Measurements from ENCODE around the gene THADA.

Gene THADA

GRCh38 chr2:43484323-43484930 is 111.4 kb downstream of the THADA start:
- no peaks in the 10 kb centered on the region; a peak in 1 of 22 replicates for H3K9me3 ChIP-seq (replicated peaks in 1 of 11)

GRCh38 chr2:43482961-43483360 is 112.9 kb downstream of the THADA start:
- no peak for TF ChIP-seq Cebpa-rat (IDR thresholded peaks at IDR 0.05)

More at GRCh38 chr2:43484323-43484930, 111.4 kb downstream of the THADA start:
- Histone ChIP-seq H3K4me2 (peak overlapping the region in 2 of 11 experiments; percentile 83; a peak in 4 of 22 replicates), H4K20me1 (no peaks in the 10 kb centered on the region), H3K4me3 (no peak overlapping the region), H3K36me3 (peaks cover 0 to 18% (median 9%) of the 10 kb centered on the region in 11 experiments; a peak in 9 of 22 replicates), H3K27me3 (no peaks in the 10 kb centered on the region), H3K4me1 (peaks cover 0 to 68% (median 9%) of the 10 kb centered on the region in 10 experiments; a peak in 10 of 20 replicates), H3K9ac (peak overlapping the region in 1 of 11 experiments; percentile 72; a peak in 1 of 22 replicates), H3K27ac (peak overlapping the region in 4 of 11 experiments; percentile 8 to 84 (median 46); a peak in 2 of 22 replicates)
- no peak for TF ChIP-seq Cebpa-rat (IDR thresholded peaks at IDR 0.05)

GRCh38 chr2:43481927-43482542 is 113.8 kb downstream of the THADA start:
- peak overlapping the region in 2 of 11 experiments; percentile 1 to 29; a peak in 2 of 22 replicates for H3K9ac ChIP-seq
- H3K36me3 ChIP-seq, result peaks cover 0 to 22% (median 9%) of the 10 kb centered on the region in 11 experiments; a peak in 9 of 22 replicates
- H3K27me3 ChIP-seq, result no peaks in the 10 kb centered on the region
- no peaks in the 10 kb centered on the region for H3K9me3 ChIP-seq (replicated peaks in 1 of 11)
- H3K4me3 ChIP-seq, result no peak overlapping the region
- H3K4me1 ChIP-seq, result peaks cover 0 to 59% (median 9%) of the 10 kb centered on the region in 10 experiments; a peak in 10 of 20 replicates
- H3K4me2 ChIP-seq, result peak overlapping the region in 5 of 11 experiments; percentile 6 to 80 (median 60); a peak in 6 of 22 replicates
- no peaks in the 10 kb centered on the region for H4K20me1 ChIP-seq
- TF ChIP-seq Cebpa-rat (IDR thresholded peaks at IDR 0.05), result no peak
- H3K27ac ChIP-seq, result peak overlapping the region in 3 of 11 experiments; percentile 47 to 54 (median 51); a peak in 5 of 22 replicates

More at GRCh38 chr2:43482961-43483360, 112.9 kb downstream of the THADA start:
- peaks cover 0 to 18% (median 9%) of the 10 kb centered on the region in 11 experiments; a peak in 9 of 22 replicates for H3K36me3 ChIP-seq
- no peak overlapping the region for H3K4me3 ChIP-seq
- no peaks in the 10 kb centered on the region for H3K27me3 ChIP-seq
- H3K4me2 ChIP-seq, result peak overlapping the region in 5 of 11 experiments; percentile 21 to 80 (median 60); a peak in 10 of 22 replicates
- no peaks in the 10 kb centered on the region for H3K9me3 ChIP-seq (replicated peaks in 1 of 11)
- H4K20me1 ChIP-seq, result no peaks in the 10 kb centered on the region
- H3K27ac ChIP-seq, result peak overlapping the region in 6 of 11 experiments; percentile 15 to 54 (median 42); a peak in 9 of 22 replicates
- peak overlapping the region in 4 of 11 experiments; percentile 1 to 39 (median 30); a peak in 5 of 22 replicates for H3K9ac ChIP-seq
- peaks cover 0 to 68% (median 9%) of the 10 kb centered on the region in 10 experiments; a peak in 10 of 20 replicates for H3K4me1 ChIP-seq

GRCh38 chr2:43480874-43481273 is 115.0 kb downstream of the THADA start:
- TF ChIP-seq Cebpa-rat (IDR thresholded peaks at IDR 0.05), result no peak
- H3K9me3 ChIP-seq (replicated peaks in 1 of 11), result no peaks in the 10 kb centered on the region
- no peak overlapping the region for H3K27ac ChIP-seq
- H3K36me3 ChIP-seq, result peaks cover 0 to 28% (median 9%) of the 10 kb centered on the region in 11 experiments; a peak in 11 of 22 replicates
- H4K20me1 ChIP-seq, result no peaks in the 10 kb centered on the region
- no peaks in the 10 kb centered on the region for H3K27me3 ChIP-seq
- no peak overlapping the region for H3K4me3 ChIP-seq
- no peak overlapping the region; a peak in 1 of 22 replicates for H3K4me2 ChIP-seq
- H3K9ac ChIP-seq, result no peak overlapping the region
- H3K4me1 ChIP-seq, result peaks cover 0 to 48% (median 9%) of the 10 kb centered on the region in 10 experiments; a peak in 10 of 20 replicates

DNA sequence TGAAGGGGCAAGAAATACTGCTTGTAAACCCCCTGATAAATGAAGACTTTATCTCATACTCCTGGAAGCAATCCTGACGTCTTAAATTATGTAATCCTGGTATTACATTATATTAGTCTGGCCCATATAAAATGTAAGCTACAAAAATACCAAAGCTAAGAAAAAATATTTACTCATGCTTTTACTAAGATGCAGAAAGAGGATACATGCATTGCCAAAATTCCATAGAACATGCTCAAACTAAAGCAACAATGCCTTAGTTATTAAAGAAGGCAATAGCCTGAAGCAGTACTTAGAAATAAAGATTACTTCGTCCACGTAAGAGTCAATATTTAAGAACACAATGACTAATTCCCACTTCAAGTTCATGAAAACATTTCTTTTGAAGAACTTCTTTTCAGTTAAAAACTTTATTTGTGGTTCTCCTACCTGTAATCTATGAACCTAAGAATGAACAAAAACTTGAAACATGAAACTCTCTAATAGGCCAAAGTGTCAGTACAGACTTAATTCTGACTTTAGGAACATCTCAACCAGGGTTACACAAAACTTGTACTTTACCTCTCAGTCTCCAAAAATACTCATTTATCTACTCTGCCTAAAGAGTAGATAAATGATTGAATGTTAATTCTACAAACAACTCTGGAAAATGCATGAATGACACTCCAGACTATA is 117.3 kb downstream of the THADA start:
- H3K4me2 ChIP-seq, result no peak overlapping the region
- no peak overlapping the region for H3K9ac ChIP-seq
- H3K36me3 ChIP-seq, result peaks cover 0 to 32% (median 19%) of the 10 kb centered on the region in 11 experiments; a peak in 15 of 22 replicates
- H3K27me3 ChIP-seq, result no peaks in the 10 kb centered on the region
- H3K4me3 ChIP-seq, result no peak overlapping the region
- no peaks in the 10 kb centered on the region for H3K9me3 ChIP-seq (replicated peaks in 1 of 11)
- TF ChIP-seq Cebpa-rat (IDR thresholded peaks at IDR 0.05), result no peak
- peaks cover 0 to 28% (median 9%) of the 10 kb centered on the region in 10 experiments; a peak in 10 of 20 replicates for H3K4me1 ChIP-seq
- H4K20me1 ChIP-seq, result no peaks in the 10 kb centered on the region
- H3K27ac ChIP-seq, result no peak overlapping the region

DNA sequence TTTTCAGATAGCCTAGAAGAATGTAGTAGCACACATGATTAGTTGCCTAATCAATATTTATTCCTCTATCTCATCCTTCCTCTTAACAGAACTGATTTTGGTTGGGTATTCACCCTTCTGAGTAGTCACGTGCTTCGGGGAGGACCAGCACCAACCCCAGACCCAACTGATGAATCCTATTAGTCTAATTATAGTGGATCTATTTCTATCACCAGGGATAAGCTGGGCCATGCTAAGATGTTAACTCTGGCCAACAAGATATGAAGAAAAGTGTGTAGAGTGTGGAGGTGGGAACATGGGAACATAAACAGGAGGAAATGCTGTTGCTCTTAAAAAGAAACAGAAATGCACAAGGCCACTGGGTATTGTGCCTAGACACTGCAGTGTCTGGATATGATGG is 119.9 kb downstream of the THADA start:
- no peaks in the 10 kb centered on the region; a peak in 1 of 22 replicates for H3K9me3 ChIP-seq (replicated peaks in 1 of 11)
- no peak for TF ChIP-seq Cebpa-rat (IDR thresholded peaks at IDR 0.05)
- H3K27me3 ChIP-seq, result no peaks in the 10 kb centered on the region
- H3K9ac ChIP-seq, result no peak overlapping the region
- H3K4me3 ChIP-seq, result no peak overlapping the region
- no peak overlapping the region for H3K4me2 ChIP-seq
- H4K20me1 ChIP-seq, result no peaks in the 10 kb centered on the region
- peaks cover 5 to 50% (median 20%) of the 10 kb centered on the region in 11 experiments; a peak in 20 of 22 replicates for H3K36me3 ChIP-seq
- H3K4me1 ChIP-seq, result peaks cover 0 to 5% (median 0%) of the 10 kb centered on the region in 10 experiments; a peak in 4 of 20 replicates
- no peak overlapping the region for H3K27ac ChIP-seq

- Histone ChIP-seq H3K9ac (no peak overlapping the region), H3K9me3 (replicated peaks in 1 of 11) (no peaks in the 10 kb centered on the region; a peak in 1 of 22 replicates), H3K27me3 (no peaks in the 10 kb centered on the region), H4K20me1 (no peaks in the 10 kb centered on the region), H3K27ac (no peak overlapping the region), H3K4me1 (peaks cover 0 to 5% (median 0%) of the 10 kb centered on the region in 10 experiments; a peak in 1 of 20 replicates), H3K4me3 (no peak overlapping the region), H3K4me2 (no peak overlapping the region), H3K36me3 (peaks cover 7 to 49% (median 17%) of the 10 kb centered on the region in 11 experiments; a peak in 20 of 22 replicates)
- no peak for TF ChIP-seq Cebpa-rat (IDR thresholded peaks at IDR 0.05)
Measured at GRCh38 chr2:43475137-43475846, 120.5 kb downstream of the THADA start.

- H3K27ac ChIP-seq, result no peak overlapping the region
Measured at GRCh38 chr2:43474273-43474672, 121.6 kb downstream of the THADA start.

More at GRCh38 chr2:43474273-43474672, 121.6 kb downstream of the THADA start:
- H4K20me1 ChIP-seq, result no peaks in the 10 kb centered on the region
- H3K36me3 ChIP-seq, result peaks cover 3 to 43% (median 13%) of the 10 kb centered on the region in 11 experiments; a peak in 19 of 22 replicates
- no peaks in the 10 kb centered on the region for H3K27me3 ChIP-seq
- H3K9ac ChIP-seq, result no peak overlapping the region
- H3K9me3 ChIP-seq (replicated peaks in 1 of 11), result no peaks in the 10 kb centered on the region; a peak in 1 of 22 replicates
- H3K4me3 ChIP-seq, result no peak overlapping the region
- peaks cover 0 to 5% (median 0%) of the 10 kb centered on the region in 10 experiments; a peak in 1 of 20 replicates for H3K4me1 ChIP-seq
- H3K4me2 ChIP-seq, result no peak overlapping the region
- no peak for TF ChIP-seq Cebpa-rat (IDR thresholded peaks at IDR 0.05)
